SK-N-SH treated with all-trans-retinoic acid at 6 μM for 48 hours (cell line): Measurements from ENCODE around the gene IYD.

Experiments used
- CREB5 ChIP-seq: fragments of 250-450 bp; sonication (Bioruptor Pico); IDR thresholded peaks from 2 replicates; pipeline ENCODE4 v1.5.1; 2020; ENCODE audit warnings: low read depth, mild to moderate bottlenecking, moderate library complexity
- CSRNP3 ChIP-seq: fragments of 250-450 bp; sonication (Bioruptor Pico); IDR thresholded peaks from 2 replicates; pipeline ENCODE4 v1.5.1; 2021; ENCODE audit warnings: mild to moderate bottlenecking, moderate library complexity
- PPARA ChIP-seq: fragments of 250-450 bp; sonication (Bioruptor Pico); IDR thresholded peaks from 2 replicates; pipeline ENCODE4 v1.5.0; 2020; ENCODE audit warnings: mild to moderate bottlenecking, borderline replicate concordance
- SNAI2 ChIP-seq: fragments of 250-450 bp; sonication (Bioruptor Pico); IDR thresholded peaks from 2 replicates; pipeline ENCODE4 v1.5.0; 2020; ENCODE audit warnings: mild to moderate bottlenecking, moderate library complexity
- TOX ChIP-seq: fragments of 250-450 bp; sonication (Bioruptor Pico); IDR thresholded peaks from 2 replicates; pipeline ENCODE4 v1.8.0; 2021; ENCODE audit warnings: mild to moderate bottlenecking, moderate library complexity, borderline replicate concordance
- ZC3H10 ChIP-seq: fragments of 250-450 bp; sonication (Bioruptor Pico); IDR thresholded peaks from 2 replicates; pipeline ENCODE4 v1.5.1; 2021; ENCODE audit warnings: mild to moderate bottlenecking, moderate library complexity
- ZFP3 ChIP-seq: fragments of 250-450 bp; sonication (Bioruptor Pico); IDR thresholded peaks from 2 replicates; pipeline ENCODE4 v1.5.0; 2020; ENCODE audit warnings: mild to moderate bottlenecking, moderate library complexity
- ZFP30 ChIP-seq: fragments of 450-650 bp; formaldehyde crosslinking; IDR thresholded peaks from 2 replicates; pipeline ENCODE4 v1.5.0; 2022; ENCODE audit warnings: mild to moderate bottlenecking, moderate library complexity
- ZNF8 ChIP-seq: fragments of 450-650 bp; formaldehyde crosslinking; IDR thresholded peaks from 2 replicates; pipeline ENCODE4 v1.5.0; 2020; ENCODE audit warnings: mild to moderate bottlenecking, moderate library complexity

GRCh38 chr6:150380256-150380655 is 11.4 kb downstream of the IYD start:
- TF ChIP-seq CREB5 (CRISPR knock-in tag) (no peak), SNAI2 (CRISPR knock-in tag) (no peak), PPARA (no peak), ZFP3 (CRISPR knock-in tag) (no peak), ZFP30 (CRISPR knock-in tag) (no peak), TOX (CRISPR knock-in tag) (no peak), ZC3H10 (CRISPR knock-in tag) (no peak), CSRNP3 (no peak), ZNF8 (no peak)
